ENCODE measurements around the gene AANAT. TPM values are rescaled to one million over a fixed set of nuclear protein-coding genes. Genes with fewer than 3 reads are reported as not detected.

AANAT gene
- total and polyA plus RNA-seq, 4 donors, result 0.10 to 0.31 TPM; not detected in 2

DNA sequence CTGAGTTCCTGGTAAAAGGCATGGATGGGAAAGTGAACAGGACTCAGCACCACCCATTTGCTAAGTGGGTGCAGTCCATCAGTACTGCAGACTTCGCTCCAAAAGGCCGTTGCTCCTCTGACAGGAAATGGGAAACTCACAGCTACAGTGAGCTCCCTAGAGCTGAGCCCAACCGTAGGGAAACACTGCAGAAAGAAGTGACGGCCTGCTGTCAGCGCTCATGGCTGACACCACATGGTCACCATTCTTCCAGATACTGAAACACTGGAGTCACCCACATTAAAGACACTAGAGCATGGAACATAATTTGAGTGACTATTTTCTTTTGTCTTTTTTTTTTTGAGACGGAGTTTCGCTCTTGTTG, 46.4 kb upstream of the AANAT start:
- TF ChIP-seq, protein P1, sequence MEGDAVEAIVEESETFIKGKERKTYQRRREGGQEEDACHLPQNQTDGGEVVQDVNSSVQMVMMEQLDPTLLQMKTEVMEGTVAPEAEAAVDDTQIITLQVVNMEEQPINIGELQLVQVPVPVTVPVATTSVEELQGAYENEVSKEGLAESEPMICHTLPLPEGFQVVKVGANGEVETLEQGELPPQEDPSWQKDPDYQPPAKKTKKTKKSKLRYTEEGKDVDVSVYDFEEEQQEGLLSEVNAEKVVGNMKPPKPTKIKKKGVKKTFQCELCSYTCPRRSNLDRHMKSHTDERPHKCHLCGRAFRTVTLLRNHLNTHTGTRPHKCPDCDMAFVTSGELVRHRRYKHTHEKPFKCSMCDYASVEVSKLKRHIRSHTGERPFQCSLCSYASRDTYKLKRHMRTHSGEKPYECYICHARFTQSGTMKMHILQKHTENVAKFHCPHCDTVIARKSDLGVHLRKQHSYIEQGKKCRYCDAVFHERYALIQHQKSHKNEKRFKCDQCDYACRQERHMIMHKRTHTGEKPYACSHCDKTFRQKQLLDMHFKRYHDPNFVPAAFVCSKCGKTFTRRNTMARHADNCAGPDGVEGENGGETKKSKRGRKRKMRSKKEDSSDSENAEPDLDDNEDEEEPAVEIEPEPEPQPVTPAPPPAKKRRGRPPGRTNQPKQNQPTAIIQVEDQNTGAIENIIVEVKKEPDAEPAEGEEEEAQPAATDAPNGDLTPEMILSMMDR (IDR thresholded peaks at IDR 0.05; ENCODE audit: control extremely low read depth, extremely low read depth), result no peak
- Histone ChIP-seq H3K9me3 (ENCODE audit: control insufficient read depth in 4 of 4, insufficient read depth in 3 of 4, low read length in 3 of 4) (no peaks in the 10 kb centered on the region), H3K27me3 (ENCODE audit: control insufficient read depth in 3 of 3, insufficient read depth in 3 of 3, low read length in 2 of 3) (no peaks in the 10 kb centered on the region), H3K4me3 (no peak overlapping the region), H3K27ac (ENCODE audit: low read depth in 1 of 2, low read length in 1 of 2) (peak overlapping the region in 1 of 2 donors; percentile 43), H3K9ac (ENCODE audit: insufficient read depth in 1 of 2, low read length in 2 of 2) (no peak overlapping the region), H3K4me1 (ENCODE audit: control insufficient read depth in 5 of 5, insufficient read depth in 5 of 5, low read length in 5 of 5) (peaks cover 0 to 16% (median 9%) of the 10 kb centered on the region in 5 donors), H3K36me3 (ENCODE audit: control insufficient read depth in 4 of 4, insufficient read depth in 4 of 4, low read length in 4 of 4) (no peaks in the 10 kb centered on the region)
- DNase-seq, result peak; percentile 52 to 79 (median 65)
- whole genome bisulfite sequencing, 2 donors, result 67 to 74% methylated on average over 7 of the region's 7 CpGs
- ATAC-seq (ENCODE audit: insufficient read depth, low FRiP score), result no peak

DNA sequence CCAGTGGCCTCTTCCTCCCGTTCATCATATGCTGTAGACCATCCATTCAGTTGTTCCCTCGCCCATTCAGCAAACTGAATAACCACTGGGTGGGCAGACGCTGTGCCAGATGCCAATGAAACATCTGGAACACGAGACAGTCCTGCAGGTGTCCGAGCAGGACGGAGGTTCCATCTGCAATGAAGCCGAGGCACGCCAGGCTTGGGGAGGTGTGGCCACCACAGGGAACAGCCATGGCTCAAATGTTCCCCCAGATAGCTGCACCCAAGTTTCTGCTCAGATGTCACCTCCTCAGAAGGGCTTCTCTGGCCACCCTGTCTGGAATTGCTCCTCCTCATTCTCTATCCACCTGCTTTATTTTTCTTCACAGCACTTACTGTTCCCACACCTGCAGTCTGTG, 45.0 kb upstream of the AANAT start:
- DNase-seq, result no peak
- no peaks in the 10 kb centered on the region for H3K36me3 ChIP-seq (ENCODE audit: control insufficient read depth in 4 of 4, insufficient read depth in 4 of 4, low read length in 4 of 4)
- 94 to 98% methylated on average over 8 of the region's 8 CpGs for WGBS, 2 donors
- H3K27me3 ChIP-seq (ENCODE audit: control insufficient read depth in 3 of 3, insufficient read depth in 3 of 3, low read length in 2 of 3), result no peaks in the 10 kb centered on the region
- TF ChIP-seq, protein P1 (IDR thresholded peaks at IDR 0.05; ENCODE audit: control extremely low read depth, extremely low read depth), result no peak
- no peak overlapping the region for H3K27ac ChIP-seq (ENCODE audit: low read depth in 1 of 2, low read length in 1 of 2)
- no peaks in the 10 kb centered on the region for H3K9me3 ChIP-seq (ENCODE audit: control insufficient read depth in 4 of 4, insufficient read depth in 3 of 4, low read length in 3 of 4)
- peaks cover under 1 to 17% (median 11%) of the 10 kb centered on the region in 5 donors for H3K4me1 ChIP-seq (ENCODE audit: control insufficient read depth in 5 of 5, insufficient read depth in 5 of 5, low read length in 5 of 5)
- no peak overlapping the region for H3K4me3 ChIP-seq
- H3K9ac ChIP-seq (ENCODE audit: insufficient read depth in 1 of 2, low read length in 2 of 2), result no peak overlapping the region
- no peak for ATAC-seq (ENCODE audit: insufficient read depth, low FRiP score)

DNA sequence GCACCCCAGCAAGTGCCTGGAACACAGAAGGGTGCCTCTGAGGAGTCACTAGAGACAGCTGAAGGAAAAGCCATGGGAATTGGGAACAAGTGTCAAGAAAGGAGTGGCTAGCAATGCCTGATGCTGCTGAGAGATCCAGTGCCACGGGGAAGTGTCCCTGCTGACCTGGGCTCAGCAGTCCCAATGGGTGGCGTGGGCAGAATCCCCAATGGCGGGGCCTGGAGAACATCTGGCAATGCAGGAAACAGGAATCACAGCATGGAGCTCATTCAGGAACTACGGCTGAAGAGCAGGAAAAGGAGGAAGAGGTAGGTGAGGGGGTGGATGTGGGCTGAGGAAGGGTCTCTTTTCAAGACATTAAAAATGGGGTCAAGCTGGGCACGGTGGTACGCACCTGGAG, 44.5 kb upstream of the AANAT start:
- WGBS, 2 donors, result 87 to 89% methylated on average over 6 of the region's 6 CpGs
- no peak for DNase-seq
- H3K36me3 ChIP-seq (ENCODE audit: control insufficient read depth in 4 of 4, insufficient read depth in 4 of 4, low read length in 4 of 4), result no peaks in the 10 kb centered on the region

More for the DNA sequence above, 44.5 kb upstream of the AANAT start:
- Histone ChIP-seq H3K27ac (ENCODE audit: low read depth in 1 of 2, low read length in 1 of 2) (no peak overlapping the region), H3K4me3 (no peak overlapping the region), H3K9me3 (ENCODE audit: control insufficient read depth in 4 of 4, insufficient read depth in 3 of 4, low read length in 3 of 4) (no peaks in the 10 kb centered on the region), H3K27me3 (ENCODE audit: control insufficient read depth in 3 of 3, insufficient read depth in 3 of 3, low read length in 2 of 3) (no peaks in the 10 kb centered on the region), H3K9ac (ENCODE audit: insufficient read depth in 1 of 2, low read length in 2 of 2) (no peak overlapping the region), H3K4me1 (ENCODE audit: control insufficient read depth in 5 of 5, insufficient read depth in 5 of 5, low read length in 5 of 5) (peaks cover 5 to 21% (median 11%) of the 10 kb centered on the region in 5 donors)
- TF ChIP-seq, protein P1 (IDR thresholded peaks at IDR 0.05; ENCODE audit: control extremely low read depth, extremely low read depth), result no peak
- no peak for ATAC-seq (ENCODE audit: insufficient read depth, low FRiP score)

Data from lung (tissue), 12 donors.